ENCODE results near the gene PMPCA.

Gene PMPCA

GRCh38 chr9:136430588-136431234 lies 20.3 kb downstream of the PMPCA start:
- TF ChIP-seq SUZ12 (IDR thresholded peaks at IDR 0.05): no peak
- TF ChIP-seq TARDBP (IDR thresholded peaks at IDR 0.05): no peak
- TF ChIP-seq ZNF384 (IDR thresholded peaks at IDR 0.05): no peak
- TF ChIP-seq NFRKB (IDR thresholded peaks at IDR 0.05): no peak
- TF ChIP-seq ELF4 (IDR thresholded peaks at IDR 0.05): no peak
- no peak for TF ChIP-seq FOXK2 (IDR thresholded peaks at IDR 0.05)
- no peak for TF ChIP-seq HDGF (IDR thresholded peaks at IDR 0.05; ENCODE audit: borderline replicate concordance)
- TF ChIP-seq CTBP1 (IDR thresholded peaks at IDR 0.05; ENCODE audit: borderline replicate concordance): no peak
- no peak for TF ChIP-seq SP1 (IDR thresholded peaks at IDR 0.05)
- TF ChIP-seq ARNT (IDR thresholded peaks at IDR 0.05): no peak
- no peak for TF ChIP-seq L3MBTL2 (conservative IDR thresholded peaks at IDR 0.05)
- no peak for TF ChIP-seq BHLHE40 (IDR thresholded peaks at IDR 0.05; ENCODE audit: borderline replicate concordance)
- no peak for TF ChIP-seq PKNOX1 (IDR thresholded peaks at IDR 0.05)
- ChIA-PET POLR2A (no interaction called here), CTCF (no interaction called here)
- DNase-seq (ENCODE audit: extremely low spot score): no peak

- TF ChIP-seq LEF1 (IDR thresholded peaks at IDR 0.05; ENCODE audit: borderline replicate concordance) (no peak), PKNOX1 (IDR thresholded peaks at IDR 0.05) (no peak), FOXA1 (IDR thresholded peaks at IDR 0.05) (no peak), TARDBP (IDR thresholded peaks at IDR 0.05) (no peak), NFRKB (IDR thresholded peaks at IDR 0.05) (no peak), L3MBTL2 (conservative IDR thresholded peaks at IDR 0.05) (no peak), ARNT (IDR thresholded peaks at IDR 0.05) (no peak), CTBP1 (IDR thresholded peaks at IDR 0.05; ENCODE audit: borderline replicate concordance) (no peak), ZNF384 (IDR thresholded peaks at IDR 0.05) (no peak), BHLHE40 (IDR thresholded peaks at IDR 0.05; ENCODE audit: borderline replicate concordance) (no peak), FOXM1 (IDR thresholded peaks at IDR 0.05; ENCODE audit: borderline replicate concordance) (no peak), ELF4 (IDR thresholded peaks at IDR 0.05) (no peak)
- CTCF ChIA-PET: no interaction called here
- POLR2A ChIA-PET: no interaction called here
- no peak for DNase-seq (ENCODE audit: extremely low spot score)
Observed at GRCh38 chr9:136431782-136432350, 21.4 kb downstream of the PMPCA start.

- no peak for TF ChIP-seq LEF1 (IDR thresholded peaks at IDR 0.05; ENCODE audit: borderline replicate concordance)
- no peak for TF ChIP-seq FOXM1 (IDR thresholded peaks at IDR 0.05; ENCODE audit: borderline replicate concordance)
- no peak for TF ChIP-seq TARDBP (IDR thresholded peaks at IDR 0.05)
- TF ChIP-seq FOXA1 (IDR thresholded peaks at IDR 0.05): no peak
- no peak for TF ChIP-seq PKNOX1 (IDR thresholded peaks at IDR 0.05)
- TF ChIP-seq ARNT (IDR thresholded peaks at IDR 0.05): no peak
- no peak for TF ChIP-seq CTBP1 (IDR thresholded peaks at IDR 0.05; ENCODE audit: borderline replicate concordance)
- POLR2A ChIA-PET: no interaction called here
- CTCF ChIA-PET: no interaction called here
- no peak for DNase-seq (ENCODE audit: extremely low spot score)
Observed at GRCh38 chr9:136432591-136432990, 22.1 kb downstream of the PMPCA start.

GRCh38 chr9:136433043-136433715 lies 22.7 kb downstream of the PMPCA start:
- CTCF ChIA-PET: no interaction called here
- POLR2A ChIA-PET: no interaction called here
- no peak for TF ChIP-seq ELF4 (IDR thresholded peaks at IDR 0.05)
- TF ChIP-seq FOXK2 (IDR thresholded peaks at IDR 0.05): no peak
- TF ChIP-seq FOXA1 (IDR thresholded peaks at IDR 0.05): no peak
- TF ChIP-seq CTBP1 (IDR thresholded peaks at IDR 0.05; ENCODE audit: borderline replicate concordance): no peak
- TF ChIP-seq FOXM1 (IDR thresholded peaks at IDR 0.05; ENCODE audit: borderline replicate concordance): no peak
- no peak for TF ChIP-seq ZNF384 (IDR thresholded peaks at IDR 0.05)
- TF ChIP-seq LEF1 (IDR thresholded peaks at IDR 0.05; ENCODE audit: borderline replicate concordance): no peak
- TF ChIP-seq NFRKB (IDR thresholded peaks at IDR 0.05): no peak
- no peak for TF ChIP-seq SP1 (IDR thresholded peaks at IDR 0.05)
- TF ChIP-seq BHLHE40 (IDR thresholded peaks at IDR 0.05; ENCODE audit: borderline replicate concordance): no peak
- TF ChIP-seq ARNT (IDR thresholded peaks at IDR 0.05): no peak
- no peak for TF ChIP-seq HDGF (IDR thresholded peaks at IDR 0.05; ENCODE audit: borderline replicate concordance)
- no peak for DNase-seq (ENCODE audit: extremely low spot score)

GRCh38 chr9:136433849-136434579 lies 23.6 kb downstream of the PMPCA start:
- CTCF ChIA-PET: no interaction called here
- no peak for DNase-seq (ENCODE audit: extremely low spot score)
- POLR2A ChIA-PET: no interaction called here
- no peak for TF ChIP-seq PKNOX1 (IDR thresholded peaks at IDR 0.05)
- TF ChIP-seq FOXA1 (IDR thresholded peaks at IDR 0.05): no peak
- no peak for TF ChIP-seq BHLHE40 (IDR thresholded peaks at IDR 0.05; ENCODE audit: borderline replicate concordance)
- TF ChIP-seq CTBP1 (IDR thresholded peaks at IDR 0.05; ENCODE audit: borderline replicate concordance): no peak
- no peak for TF ChIP-seq ARNT (IDR thresholded peaks at IDR 0.05)
- TF ChIP-seq SUZ12 (IDR thresholded peaks at IDR 0.05): no peak
- TF ChIP-seq TARDBP (IDR thresholded peaks at IDR 0.05): no peak
- TF ChIP-seq FOXK2 (IDR thresholded peaks at IDR 0.05): no peak
- no peak for TF ChIP-seq NFRKB (IDR thresholded peaks at IDR 0.05)
- no peak for TF ChIP-seq SP1 (IDR thresholded peaks at IDR 0.05)
- no peak for TF ChIP-seq LEF1 (IDR thresholded peaks at IDR 0.05; ENCODE audit: borderline replicate concordance)

Measured in HEK293T (cell line).